GM18505 (cell line): ENCODE measurements around the gene TXNDC17.
"Not testable (repeated sequence)": the region's sequence is repeated elsewhere in the genome, so short reads cannot be mapped to it uniquely, and the experiment has no call there.

ENCODE experiments used
- ATAC-seq: cut with Tn5 transposase; IDR thresholded peaks from one replicate; pipeline ENCODE4 v1.9.1; 2021; ENCODE audit not compliant: unreplicated experiment
- POLR2A ChIP-seq: IDR thresholded peaks from 4 replicates; pipeline ENCODE4 v1.6.1; 2011; ENCODE audit warnings: borderline replicate concordance; ENCODE audit not compliant: insufficient read depth, insufficient read length; ENCODE audit errors: extremely low read depth

TXNDC17 gene

DNA sequence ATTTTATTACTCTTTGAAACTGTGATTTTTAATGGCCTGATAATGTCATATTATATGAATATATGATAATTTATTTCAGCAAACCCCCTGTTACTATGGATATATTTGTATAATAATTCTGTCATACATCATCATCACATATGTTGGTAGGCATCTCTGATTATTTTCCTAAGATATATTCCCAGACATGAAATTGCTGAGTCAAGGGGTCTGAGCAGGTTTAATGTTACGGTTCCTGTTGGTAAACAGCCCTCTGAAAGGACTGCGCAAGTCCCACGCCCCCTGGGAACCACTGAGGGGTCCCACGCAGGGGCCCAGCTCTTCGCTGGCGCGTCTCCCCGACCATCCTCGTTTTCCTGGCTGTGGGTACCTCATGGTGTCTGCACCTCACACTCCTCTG lies 48.1 kb downstream of the TXNDC17 start:
- no peak for TF ChIP-seq POLR2A
- no peak for ATAC-seq

GRCh38 chr17:6690641-6691040 lies 49.8 kb downstream of the TXNDC17 start:
- no peak for TF ChIP-seq POLR2A
- ATAC-seq, result no peak

DNA sequence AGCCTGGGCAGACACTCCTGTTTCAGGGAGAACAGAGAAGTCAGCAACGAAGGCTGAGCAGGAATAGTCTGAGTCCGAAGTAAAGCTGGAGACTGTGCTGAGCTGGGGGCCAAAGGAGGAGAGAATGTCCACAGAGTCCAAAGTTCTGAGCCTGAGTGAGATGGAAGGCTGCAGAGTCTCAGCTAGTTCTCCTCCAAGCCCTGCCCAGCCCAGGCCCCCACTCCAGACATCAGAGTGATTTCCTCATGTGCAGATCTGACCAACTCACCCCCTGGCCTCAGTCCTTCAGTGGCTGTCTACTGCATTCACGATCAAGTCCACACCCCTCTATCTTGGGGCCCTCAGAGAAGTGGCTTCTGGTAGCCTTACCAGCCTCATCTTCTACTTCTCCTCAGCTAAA lies 50.7 kb downstream of the TXNDC17 start:
- no peak for ATAC-seq
- no peak for TF ChIP-seq POLR2A

DNA sequence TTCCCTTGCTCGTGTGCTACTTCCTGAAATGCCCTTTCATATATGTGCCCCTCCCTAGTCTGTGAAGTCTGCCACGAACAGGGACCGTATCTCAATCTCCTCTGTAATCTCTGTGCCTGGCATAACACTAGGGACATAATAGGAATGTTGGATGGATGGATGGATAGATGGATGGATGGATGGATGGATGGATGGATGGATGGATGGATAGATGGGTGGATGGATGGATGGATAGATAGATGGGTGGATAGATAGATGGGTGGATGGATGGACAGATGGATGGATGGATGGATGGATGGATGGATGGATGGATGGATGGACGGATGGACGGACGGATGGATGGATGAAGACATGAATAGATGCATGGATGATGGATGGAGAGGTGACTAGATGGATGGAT lies 51.1 kb downstream of the TXNDC17 start:
- not testable (repeated sequence) for ATAC-seq
